NCI-H2081 (cell line): ENCODE results near the gene CIAO1.
"Not testable (repeated sequence)": the region's sequence is repeated elsewhere in the genome, so short reads cannot be mapped to it uniquely, and the experiment has no call there.

Experiments used
- DNase-seq, 2 experiments: peaks; one replicate each; lab custom pipeline; 2025; lab: John Stamatoyannopoulos, UW

Gene CIAO1

DNA sequence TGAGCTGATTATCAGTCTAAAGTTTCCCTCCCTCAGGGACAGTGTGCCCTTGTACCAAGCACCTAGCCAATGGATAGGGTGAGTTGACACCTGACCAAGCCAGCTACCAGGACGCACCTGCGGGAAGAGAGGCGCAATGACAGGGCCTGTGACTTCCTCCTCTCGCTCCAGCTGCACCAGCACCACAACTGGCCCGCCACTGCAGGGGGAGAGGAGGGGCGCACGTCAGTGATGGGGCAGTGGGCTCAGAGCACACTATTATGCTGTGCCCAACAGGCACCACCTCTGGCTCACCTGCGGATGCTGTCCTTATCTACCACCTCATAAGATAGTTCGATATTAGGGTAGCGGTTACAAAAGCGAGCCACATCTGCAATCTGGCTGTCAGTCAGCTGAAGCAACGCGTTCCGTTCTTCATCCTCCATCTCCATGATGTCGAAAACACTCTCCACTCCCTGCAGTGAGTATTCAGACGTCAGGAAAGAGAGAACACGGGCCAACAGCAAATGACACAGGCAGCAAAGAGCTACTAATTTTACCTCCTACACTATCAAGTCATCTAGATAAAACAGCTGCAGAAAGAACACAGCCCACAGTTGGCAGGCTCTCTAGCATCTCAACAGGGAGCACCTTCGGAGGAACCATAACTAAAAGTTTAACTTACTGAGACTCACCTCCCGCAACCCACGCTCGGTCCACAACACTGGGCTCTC lies 10.9 kb downstream of the CIAO1 start:
- no peak for DNase-seq

GRCh38 chr2:96287273-96287856 lies 21.3 kb downstream of the CIAO1 start:
- DNase-seq = no peak

DNA sequence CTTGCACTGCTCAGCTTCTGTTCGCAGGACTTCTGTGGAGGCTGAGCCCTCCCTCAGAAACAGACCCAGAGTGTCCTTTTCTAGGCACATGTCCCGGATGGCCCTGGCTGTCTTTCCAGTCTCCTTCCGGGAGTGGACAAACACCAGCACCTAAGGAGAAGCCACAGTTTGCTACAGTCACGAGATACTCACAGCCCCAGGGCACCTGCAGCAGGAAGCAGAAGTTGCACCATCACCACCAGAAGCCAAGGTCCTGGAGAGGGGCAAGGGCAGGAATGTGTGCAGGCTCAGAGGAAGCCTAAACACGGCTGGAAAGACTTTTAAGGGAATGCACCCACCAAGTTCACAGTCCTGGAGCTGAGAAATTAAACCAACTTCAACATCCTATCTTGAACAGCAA lies 25.7 kb downstream of the CIAO1 start:
- no peak for DNase-seq

- not testable (repeated sequence) for DNase-seq
These were observed 28.2 kb downstream of the CIAO1 start for GRCh38 chr2:96294271-96294670.

GRCh38 chr2:96296925-96297324 lies 30.9 kb downstream of the CIAO1 start:
- DNase-seq = no peak

GRCh38 chr2:96301865-96302264 lies 35.8 kb downstream of the CIAO1 start:
- DNase-seq = no peak

GRCh38 chr2:96304606-96305005 lies 38.6 kb downstream of the CIAO1 start:
- DNase-seq = no peak

GRCh38 chr2:96305091-96305978 lies 39.3 kb downstream of the CIAO1 start, which contains the start of gene SNRNP200:
TSS of gene SNRNP200 (minus strand) at chr2:96305546. CDS start at chr2:96305437, 109 bp downstream.
- peak; percentile 87 to 88 for DNase-seq

DNA sequence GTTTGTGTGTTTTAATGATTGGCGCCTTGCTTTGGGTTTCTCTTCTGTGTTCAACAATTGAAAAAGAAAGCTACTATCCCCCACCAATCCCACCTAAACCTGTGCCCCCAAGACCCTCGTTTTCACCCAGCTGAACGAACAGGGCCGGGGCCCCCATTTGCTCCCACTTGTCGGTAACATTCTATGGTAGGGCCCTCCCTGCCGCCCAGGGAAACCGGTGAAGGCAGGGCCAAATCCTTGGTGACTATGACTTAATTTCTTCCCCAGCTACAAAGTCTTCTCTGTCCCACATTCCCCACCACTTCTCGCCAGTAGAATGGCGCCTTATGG lies 39.9 kb downstream of the CIAO1 start:
- no peak for DNase-seq

- DNase-seq = no peak
These were observed 40.3 kb downstream of the CIAO1 start for GRCh38 chr2:96306370-96306769.

- DNase-seq = peak in 1 of 2 experiments; percentile 10
These were observed 42.2 kb downstream of the CIAO1 start for GRCh38 chr2:96308248-96308647.

DNA sequence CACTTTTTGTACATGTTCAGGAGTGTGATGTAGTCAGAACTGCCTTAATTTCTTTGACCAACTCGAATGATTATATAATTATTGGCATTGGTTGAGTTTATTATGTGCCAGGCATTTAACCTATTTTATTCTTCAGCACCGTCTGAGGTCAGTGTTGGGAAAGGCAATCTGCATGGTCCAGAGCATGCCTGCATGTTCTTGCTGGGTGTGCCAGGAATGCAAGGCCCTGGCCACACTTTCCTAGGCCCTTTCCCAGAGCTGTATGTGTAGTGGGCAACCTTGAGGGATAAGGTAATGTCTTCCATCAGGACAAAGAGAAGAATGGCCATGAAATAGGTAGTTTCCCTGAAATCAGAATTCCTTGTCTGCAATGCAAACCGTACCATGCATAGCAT lies 49.0 kb downstream of the CIAO1 start:
- DNase-seq = no peak

DNA sequence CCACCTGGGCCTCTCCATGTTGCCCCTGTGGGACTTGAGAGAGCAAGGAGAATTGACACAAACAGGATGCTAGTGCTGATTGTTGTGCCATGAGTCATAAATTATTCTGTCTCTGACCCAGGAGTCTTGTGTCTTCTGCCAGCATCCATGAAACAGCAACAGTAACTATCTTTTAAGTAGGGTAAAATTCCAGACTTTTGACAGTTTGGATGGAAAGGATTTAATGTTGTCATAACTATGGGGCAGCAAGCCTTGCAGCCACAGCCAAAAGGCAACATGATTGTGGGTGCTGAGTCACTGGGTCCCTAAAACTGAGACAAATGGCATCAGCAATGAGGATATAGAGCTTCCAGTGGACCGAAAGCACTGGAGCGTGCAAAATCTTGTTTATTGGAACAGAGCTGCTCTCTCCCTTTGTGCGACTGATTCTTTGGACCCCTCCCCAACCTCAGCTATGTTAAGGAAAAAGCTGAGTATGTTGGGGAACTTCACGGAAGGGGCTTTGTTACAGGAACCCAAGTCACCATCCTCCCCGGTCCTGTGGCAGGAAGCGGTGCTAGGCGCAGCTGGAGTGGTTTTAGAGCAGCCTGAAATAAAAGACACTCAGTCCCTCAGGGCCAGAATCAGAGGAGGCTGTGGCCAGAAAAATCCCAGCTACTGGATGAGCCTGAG lies 49.5 kb downstream of the CIAO1 start:
- no peak for DNase-seq

- no peak for DNase-seq
These were observed 51.0 kb downstream of the CIAO1 start for GRCh38 chr2:96316999-96317398.

DNA sequence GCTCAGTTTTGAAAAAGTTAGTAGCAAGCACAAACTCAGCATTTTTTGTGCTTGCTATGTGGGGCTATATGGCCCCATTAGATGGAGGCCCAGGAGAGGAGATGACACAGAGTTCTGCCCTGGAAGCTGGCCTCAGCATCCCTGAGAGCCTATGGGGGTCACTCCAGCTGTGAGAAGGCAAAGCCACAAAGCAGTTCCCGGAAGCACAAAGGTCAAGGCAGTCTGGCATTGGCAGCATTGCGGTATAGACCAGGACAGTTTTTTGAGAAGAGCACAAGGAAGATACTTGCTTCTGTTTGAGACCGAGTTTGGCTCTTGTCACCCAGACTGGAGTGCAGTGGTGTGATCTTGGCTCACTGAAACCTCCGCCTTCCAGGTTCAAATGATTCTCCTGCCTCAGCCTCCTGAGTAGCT lies 51.6 kb downstream of the CIAO1 start:
- no peak for DNase-seq

- no peak for DNase-seq
These were observed 52.7 kb downstream of the CIAO1 start for GRCh38 chr2:96318723-96319122.

DNA sequence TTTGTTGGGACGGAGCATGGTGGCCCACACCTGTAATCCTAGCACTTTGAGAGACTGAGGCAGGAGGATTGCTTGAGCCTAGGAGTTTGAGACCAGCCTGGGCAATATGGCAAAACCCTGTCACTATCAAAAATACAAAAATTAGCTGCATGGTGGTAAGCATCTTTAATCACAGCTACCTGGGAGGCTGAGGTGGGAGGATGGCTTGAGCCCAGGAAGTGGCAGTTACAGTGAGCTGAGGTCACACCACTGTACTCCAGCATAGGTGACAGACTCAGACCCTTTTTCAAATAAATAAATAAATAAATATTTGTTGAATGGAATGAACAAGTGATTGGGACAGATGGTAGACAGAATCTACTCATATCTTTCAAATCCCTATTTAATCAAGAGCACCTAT lies 53.4 kb downstream of the CIAO1 start:
- DNase-seq = no peak

- DNase-seq = no peak
These were observed 54.3 kb downstream of the CIAO1 start for GRCh38 chr2:96320326-96320725.

GRCh38 chr2:96320728-96321622 lies 55.0 kb downstream of the CIAO1 start:
- DNase-seq = peak; percentile 41 to 67
